Muscle of arm (tissue), 12 donors: ENCODE measurements around the gene SGCD. TPM values are rescaled to one million over a fixed set of nuclear protein-coding genes. Genes with fewer than 3 reads are reported as not detected.

Experiments
- DNase-seq: peaks from one replicate; pipeline ENCODE4 v3.0.0-alpha.2; 2013
- polyA plus RNA-seq, 12 donors: library from polyadenylated mRNA; unstranded; fragments of 120-200 nt; gene quantifications; one replicate each; pipeline ENCODE4 v1.2.1, GENCODE V29; 2013; ENCODE audit not compliant: insufficient read length in 12 of 12

Gene SGCD
- polyA plus RNA-seq, 12 donors = 55.4 to 239 (median 96.8) TPM

GRCh38 chr5:156354571-156354970, 27.6 kb downstream of the SGCD start:
- no peak for DNase-seq

- DNase-seq = no peak
These were observed 29.3 kb downstream of the SGCD start for GRCh38 chr5:156356238-156356637.

GRCh38 chr5:156359476-156359875, 32.5 kb downstream of the SGCD start:
- DNase-seq = no peak

- DNase-seq = no peak
These were observed 34.6 kb downstream of the SGCD start for GRCh38 chr5:156361436-156362109.

- no peak for DNase-seq
These were observed 36.9 kb downstream of the SGCD start for GRCh38 chr5:156363861-156364260.

GRCh38 chr5:156366521-156366920, 39.6 kb downstream of the SGCD start:
- DNase-seq = no peak

- no peak for DNase-seq
These were observed 40.6 kb downstream of the SGCD start for GRCh38 chr5:156367597-156367996.

GRCh38 chr5:156375895-156376495, 49.0 kb downstream of the SGCD start:
- no peak for DNase-seq

GRCh38 chr5:156376751-156377150, 49.8 kb downstream of the SGCD start:
- DNase-seq = no peak

- no peak for DNase-seq
These were observed 51.2 kb downstream of the SGCD start for GRCh38 chr5:156378159-156378558.

- DNase-seq = no peak
These were observed 52.2 kb downstream of the SGCD start for GRCh38 chr5:156379206-156379605.

- DNase-seq = no peak
These were observed 53.9 kb downstream of the SGCD start for GRCh38 chr5:156380848-156381247.

GRCh38 chr5:156383510-156384265, 56.7 kb downstream of the SGCD start:
- no peak for DNase-seq

GRCh38 chr5:156385416-156385815, 58.5 kb downstream of the SGCD start:
- no peak for DNase-seq

- no peak for DNase-seq
These were observed 60.0 kb downstream of the SGCD start for GRCh38 chr5:156386976-156387375.

GRCh38 chr5:156387391-156387790, 60.4 kb downstream of the SGCD start:
- DNase-seq = no peak

- no peak for DNase-seq
These were observed 61.3 kb downstream of the SGCD start for GRCh38 chr5:156388233-156388632.

- DNase-seq = no peak
These were observed 64.2 kb downstream of the SGCD start for GRCh38 chr5:156391139-156391538.

- DNase-seq = no peak
These were observed 67.0 kb downstream of the SGCD start for GRCh38 chr5:156393980-156394379.

GRCh38 chr5:156394642-156395305, 67.8 kb downstream of the SGCD start:
- DNase-seq = peak; percentile 72

- no peak for DNase-seq
These were observed 68.3 kb downstream of the SGCD start for GRCh38 chr5:156395306-156395675.

- no peak for DNase-seq
These were observed 69.3 kb downstream of the SGCD start for GRCh38 chr5:156396063-156396829.
